Liver (tissue), 3 donors: Measurements from ENCODE around the gene PEX5L.

Source experiments
- EGR1 ChIP-seq, 2 donors: IDR thresholded peaks; 2 replicates each; pipeline ENCODE4 v1.6.1; 2016 to 2018; ENCODE audit warnings: antibody characterized with exemption in 2 of 2, low read depth in 2 of 2
- TAF1 ChIP-seq: conservative IDR thresholded peaks from 2 replicates; pipeline ENCODE4 v1.6.1; 2016; ENCODE audit warnings: antibody characterized with exemption, mild to moderate bottlenecking
- TF ChIP-seq, protein P1 (sequence below): fragments of 150-350 bp; IDR thresholded peaks from 2 replicates; pipeline ENCODE4 v1.5.1; 2017; ENCODE audit warnings: improper control_type of control experiment, low read depth, low read length; ENCODE audit not compliant: missing input control
- TF ChIP-seq, protein P2 (sequence below): IDR thresholded peaks from 2 replicates; pipeline ENCODE4 v1.6.1; 2016; ENCODE audit warnings: antibody characterized with exemption, mild to moderate bottlenecking
- donor health status: healthy.
- donor health status: healthy.

DNA sequence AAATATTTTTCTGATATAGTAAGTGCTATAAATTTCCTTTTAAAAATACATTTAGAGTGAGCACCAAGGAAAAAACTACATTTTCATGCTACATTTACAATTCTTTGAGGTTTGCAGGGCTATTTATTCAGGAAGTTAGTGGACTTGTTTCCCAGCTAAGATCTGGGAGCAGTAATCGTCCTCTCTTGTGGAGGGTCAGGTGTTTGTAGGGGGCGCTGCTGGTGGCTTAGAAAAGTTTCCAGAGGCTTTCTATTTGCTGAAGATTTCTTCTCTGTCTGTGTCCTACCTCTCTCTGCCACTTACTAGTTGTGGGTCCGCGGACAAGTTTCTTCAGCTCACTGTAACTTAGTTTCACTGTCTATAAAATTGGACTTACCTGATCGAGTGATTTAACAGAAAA lies 163.9 kb downstream of the PEX5L start:
- TF ChIP-seq EGR1 (IDR thresholded peaks at IDR 0.05; ENCODE audit: low read depth in 2 of 2) = no peak
- TF ChIP-seq, protein P1, sequence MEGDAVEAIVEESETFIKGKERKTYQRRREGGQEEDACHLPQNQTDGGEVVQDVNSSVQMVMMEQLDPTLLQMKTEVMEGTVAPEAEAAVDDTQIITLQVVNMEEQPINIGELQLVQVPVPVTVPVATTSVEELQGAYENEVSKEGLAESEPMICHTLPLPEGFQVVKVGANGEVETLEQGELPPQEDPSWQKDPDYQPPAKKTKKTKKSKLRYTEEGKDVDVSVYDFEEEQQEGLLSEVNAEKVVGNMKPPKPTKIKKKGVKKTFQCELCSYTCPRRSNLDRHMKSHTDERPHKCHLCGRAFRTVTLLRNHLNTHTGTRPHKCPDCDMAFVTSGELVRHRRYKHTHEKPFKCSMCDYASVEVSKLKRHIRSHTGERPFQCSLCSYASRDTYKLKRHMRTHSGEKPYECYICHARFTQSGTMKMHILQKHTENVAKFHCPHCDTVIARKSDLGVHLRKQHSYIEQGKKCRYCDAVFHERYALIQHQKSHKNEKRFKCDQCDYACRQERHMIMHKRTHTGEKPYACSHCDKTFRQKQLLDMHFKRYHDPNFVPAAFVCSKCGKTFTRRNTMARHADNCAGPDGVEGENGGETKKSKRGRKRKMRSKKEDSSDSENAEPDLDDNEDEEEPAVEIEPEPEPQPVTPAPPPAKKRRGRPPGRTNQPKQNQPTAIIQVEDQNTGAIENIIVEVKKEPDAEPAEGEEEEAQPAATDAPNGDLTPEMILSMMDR = no peak
- no peak for TF ChIP-seq TAF1
- TF ChIP-seq, protein P2, sequence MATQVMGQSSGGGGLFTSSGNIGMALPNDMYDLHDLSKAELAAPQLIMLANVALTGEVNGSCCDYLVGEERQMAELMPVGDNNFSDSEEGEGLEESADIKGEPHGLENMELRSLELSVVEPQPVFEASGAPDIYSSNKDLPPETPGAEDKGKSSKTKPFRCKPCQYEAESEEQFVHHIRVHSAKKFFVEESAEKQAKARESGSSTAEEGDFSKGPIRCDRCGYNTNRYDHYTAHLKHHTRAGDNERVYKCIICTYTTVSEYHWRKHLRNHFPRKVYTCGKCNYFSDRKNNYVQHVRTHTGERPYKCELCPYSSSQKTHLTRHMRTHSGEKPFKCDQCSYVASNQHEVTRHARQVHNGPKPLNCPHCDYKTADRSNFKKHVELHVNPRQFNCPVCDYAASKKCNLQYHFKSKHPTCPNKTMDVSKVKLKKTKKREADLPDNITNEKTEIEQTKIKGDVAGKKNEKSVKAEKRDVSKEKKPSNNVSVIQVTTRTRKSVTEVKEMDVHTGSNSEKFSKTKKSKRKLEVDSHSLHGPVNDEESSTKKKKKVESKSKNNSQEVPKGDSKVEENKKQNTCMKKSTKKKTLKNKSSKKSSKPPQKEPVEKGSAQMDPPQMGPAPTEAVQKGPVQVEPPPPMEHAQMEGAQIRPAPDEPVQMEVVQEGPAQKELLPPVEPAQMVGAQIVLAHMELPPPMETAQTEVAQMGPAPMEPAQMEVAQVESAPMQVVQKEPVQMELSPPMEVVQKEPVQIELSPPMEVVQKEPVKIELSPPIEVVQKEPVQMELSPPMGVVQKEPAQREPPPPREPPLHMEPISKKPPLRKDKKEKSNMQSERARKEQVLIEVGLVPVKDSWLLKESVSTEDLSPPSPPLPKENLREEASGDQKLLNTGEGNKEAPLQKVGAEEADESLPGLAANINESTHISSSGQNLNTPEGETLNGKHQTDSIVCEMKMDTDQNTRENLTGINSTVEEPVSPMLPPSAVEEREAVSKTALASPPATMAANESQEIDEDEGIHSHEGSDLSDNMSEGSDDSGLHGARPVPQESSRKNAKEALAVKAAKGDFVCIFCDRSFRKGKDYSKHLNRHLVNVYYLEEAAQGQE = no peak
